Fibroblast of skin of right quadriceps (primary cell): Measurements from ENCODE around the gene H2AZ1.
A peak's percentile ranks its signal among the peaks of the same experiment; 100 is the strongest.

Source experiments
- DNase-seq: peaks from one replicate; pipeline ENCODE4 v3.0.0-alpha.2; 2013

The H2AZ1 gene

GRCh38 chr4:99945718-99946355 is 4.2 kb downstream of the H2AZ1 start:
- DNase-seq: peak; percentile 19

DNA sequence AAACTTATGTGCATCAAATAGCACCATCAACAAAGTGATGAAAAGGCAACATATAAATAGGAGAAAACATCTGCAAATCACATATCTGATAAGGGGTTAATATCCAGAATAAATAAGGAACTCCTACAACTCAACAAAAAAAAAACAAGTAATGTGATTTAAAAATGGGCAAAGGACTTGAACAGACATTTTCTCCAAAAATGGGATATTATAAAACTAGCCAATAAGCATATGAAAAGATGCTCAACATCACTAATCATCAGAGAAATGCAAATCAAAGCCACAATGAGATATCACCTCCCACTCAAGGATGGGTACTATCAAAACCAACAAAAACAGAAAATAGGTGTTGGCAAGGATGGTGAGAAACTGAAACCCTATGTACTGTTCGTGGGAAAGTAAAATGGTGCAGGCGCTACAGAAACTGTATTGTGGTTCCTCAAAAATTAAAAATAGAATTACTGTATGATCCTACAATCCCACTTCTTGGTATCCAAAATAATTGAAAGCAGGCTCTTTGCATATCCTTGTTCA is 6.1 kb downstream of the H2AZ1 start:
- no peak for DNase-seq

DNA sequence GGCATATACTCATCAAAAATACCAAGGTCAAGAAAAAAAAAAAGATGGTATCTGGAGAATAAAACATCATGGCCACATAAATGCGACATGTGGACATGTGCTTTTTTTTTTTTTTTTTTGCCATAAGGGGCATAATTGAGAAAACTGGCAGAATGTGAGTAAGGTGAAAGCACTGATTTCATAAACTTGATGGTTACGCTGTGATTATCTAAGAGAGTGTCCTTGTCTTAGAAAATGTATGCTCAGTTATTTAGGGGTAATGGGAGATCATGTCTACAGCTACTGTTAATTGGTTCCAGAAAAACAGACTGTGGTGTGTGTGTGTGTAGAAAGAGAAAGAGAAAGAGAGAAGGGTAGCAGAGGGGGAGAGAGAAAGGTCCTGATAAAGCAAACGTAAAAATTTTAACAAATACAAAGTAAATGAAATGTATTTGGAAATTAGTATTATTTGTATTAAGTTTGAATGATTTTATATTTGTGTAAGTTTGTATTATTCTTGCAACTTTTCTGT is 11.8 kb downstream of the H2AZ1 start:
- DNase-seq: no peak

DNA sequence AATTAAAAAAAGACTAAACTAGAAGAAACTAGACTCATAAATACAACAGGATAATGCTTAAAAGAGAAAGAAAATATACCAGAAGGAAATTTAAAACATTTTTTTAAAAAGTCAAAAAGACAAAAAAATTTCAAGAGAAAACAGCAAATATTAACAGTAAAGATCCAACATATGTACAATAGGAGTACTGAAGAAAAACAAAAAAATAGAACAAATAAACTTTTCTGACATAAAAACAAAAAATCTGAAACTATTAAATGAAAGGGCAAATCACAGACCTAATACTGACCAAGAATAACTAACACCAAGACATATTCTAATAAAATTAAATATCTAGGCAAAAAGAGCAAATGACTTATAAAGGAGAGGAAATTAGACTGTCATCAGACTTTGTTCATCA is 15.2 kb downstream of the H2AZ1 start:
- DNase-seq: peak; percentile 10

GRCh38 chr4:99927566-99927965 is 22.5 kb downstream of the H2AZ1 start:
- no peak for DNase-seq

DNA sequence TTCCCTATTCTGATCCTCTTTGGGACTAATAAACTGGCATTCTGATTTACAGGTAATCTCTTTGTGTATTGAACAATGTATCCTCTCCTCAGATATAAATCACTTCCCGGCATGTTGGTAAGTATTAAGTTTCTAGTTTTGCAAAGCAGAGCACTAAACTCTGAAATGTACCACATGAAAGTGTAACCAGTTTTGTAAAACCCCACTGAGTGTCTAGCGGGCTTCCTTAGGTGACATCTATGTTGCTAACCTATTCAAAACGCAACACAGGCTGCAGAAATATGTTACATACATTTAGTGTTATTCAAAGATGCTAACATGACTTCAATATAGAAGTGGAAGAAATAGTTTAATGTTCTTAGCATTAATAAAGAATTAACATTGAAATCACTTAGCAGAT is 28.9 kb downstream of the H2AZ1 start:
- no peak for DNase-seq

DNA sequence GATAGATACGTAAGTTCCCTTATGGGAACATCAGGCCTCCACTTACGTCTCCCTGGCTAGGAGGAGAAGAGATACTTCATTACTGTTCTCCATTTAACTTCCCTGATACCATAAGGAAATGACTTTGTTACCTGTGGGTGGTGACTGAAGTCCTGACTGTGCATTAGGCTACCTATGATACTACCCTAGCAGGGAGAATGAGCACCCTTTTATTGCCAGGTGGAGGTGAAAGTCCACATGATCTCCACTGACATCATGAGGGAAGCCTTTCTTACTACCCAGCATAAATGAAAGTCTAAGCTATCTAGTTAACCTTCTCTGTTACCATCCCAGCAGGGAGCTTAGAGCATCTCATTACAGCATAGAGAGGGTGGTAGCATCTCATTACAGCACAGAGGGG is 31.4 kb downstream of the H2AZ1 start:
- DNase-seq: no peak

DNA sequence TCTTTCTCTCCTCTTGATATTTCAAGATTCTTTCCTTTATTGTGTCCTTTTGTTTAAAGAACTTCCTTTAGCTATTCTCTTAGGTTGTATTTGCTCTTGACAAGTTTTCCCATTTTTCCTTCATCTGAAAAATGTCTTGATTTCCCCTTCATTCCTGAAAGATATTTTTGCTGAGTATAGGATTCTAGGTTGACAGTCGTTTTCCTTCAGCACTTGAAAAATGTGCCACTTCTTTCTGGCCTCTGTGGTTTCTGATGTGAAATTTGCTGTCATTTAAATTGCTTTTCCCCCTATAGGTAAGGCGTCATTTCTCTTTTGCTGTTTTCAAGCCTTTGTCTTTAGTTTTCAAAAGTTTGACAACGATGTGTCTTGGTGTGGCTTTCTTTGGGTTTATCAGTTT is 32.5 kb downstream of the H2AZ1 start:
- DNase-seq: no peak

- DNase-seq: no peak
Observed at GRCh38 chr4:99915449-99915848, 34.6 kb downstream of the H2AZ1 start.
